ENCODE measurements around the gene CKM. TPM values are rescaled to one million over a fixed set of nuclear protein-coding genes. Genes with fewer than 3 reads are reported as not detected.

CKM gene
- total RNA-seq, 2 donors from 2014 or later: 2.7 to 3.7 TPM

GRCh38 chr19:45357445-45357783 is 34.7 kb upstream of the CKM start:
- H3K4me1 Mint-ChIP-seq: no peaks in the 10 kb centered on the region
- Histone ChIP-seq H3K27me3 (ENCODE audit: control insufficient read depth, insufficient read depth, low read length, poor library complexity, severe bottlenecking) (no peaks in the 10 kb centered on the region), H3K9ac (ENCODE audit: extremely low read depth, low read length, poor library complexity, severe bottlenecking) (no peak overlapping the region), H3K4me1 (ENCODE audit: control insufficient read depth, insufficient read depth, low read length) (no peaks in the 10 kb centered on the region), H3K9me3 (ENCODE audit: control insufficient read depth, low read length) (peaks cover 8% of the 10 kb centered on the region), H3K27ac (ENCODE audit: low read depth, low read length) (no peak overlapping the region), H3K36me3 (ENCODE audit: control insufficient read depth, insufficient read depth, low read length) (peaks cover 66% of the 10 kb centered on the region), H3K4me3 (ENCODE audit: low read length) (no peak overlapping the region)
- WGBS, 2 experiments (ENCODE audit: insufficient coverage in 1 of 2, insufficient read length in 1 of 2): 96 to 97% methylated on average over 6 to 11 of the region's 11 CpGs
- H3K9me3 Mint-ChIP-seq: no peaks in the 10 kb centered on the region
- H3K27me3 Mint-ChIP-seq (ENCODE audit: insufficient read depth): no peaks in the 10 kb centered on the region
- H3K4me3 Mint-ChIP-seq: no peak overlapping the region
- no peak overlapping the region for H3K27ac Mint-ChIP-seq
- TF ChIP-seq CTCF (conservative IDR thresholded peaks at IDR 0.05): no peak
- DNase-seq: no peak
- peaks cover 81% of the 10 kb centered on the region for H3K36me3 Mint-ChIP-seq (ENCODE audit: low read depth)

- Mint-ChIP-seq H3K4me1 (no peaks in the 10 kb centered on the region), H3K36me3 (ENCODE audit: low read depth) (peaks cover 77% of the 10 kb centered on the region), H3K27me3 (ENCODE audit: insufficient read depth) (no peaks in the 10 kb centered on the region), H3K27ac (no peak overlapping the region), H3K4me3 (no peak overlapping the region), H3K9me3 (no peaks in the 10 kb centered on the region)
- Histone ChIP-seq H3K4me1 (ENCODE audit: control insufficient read depth, insufficient read depth, low read length) (no peaks in the 10 kb centered on the region), H3K27ac (ENCODE audit: low read depth, low read length) (no peak overlapping the region), H3K27me3 (ENCODE audit: control insufficient read depth, insufficient read depth, low read length, poor library complexity, severe bottlenecking) (no peaks in the 10 kb centered on the region), H3K9me3 (ENCODE audit: control insufficient read depth, low read length) (peaks cover 8% of the 10 kb centered on the region), H3K9ac (ENCODE audit: extremely low read depth, low read length, poor library complexity, severe bottlenecking) (no peak overlapping the region), H3K4me3 (ENCODE audit: low read length) (no peak overlapping the region), H3K36me3 (ENCODE audit: control insufficient read depth, insufficient read depth, low read length) (peaks cover 68% of the 10 kb centered on the region)
- no peak for DNase-seq
- no peak for TF ChIP-seq CTCF (conservative IDR thresholded peaks at IDR 0.05)
- 92 to 97% methylated on average over 14 to 20 of the region's 20 CpGs for WGBS, 2 experiments (ENCODE audit: insufficient coverage in 1 of 2, insufficient read length in 1 of 2)
Observed at GRCh38 chr19:45356760-45357444, 34.2 kb upstream of the CKM start.

GRCh38 chr19:45355910-45356309 is 33.2 kb upstream of the CKM start:
- H3K27me3 ChIP-seq (ENCODE audit: control insufficient read depth, insufficient read depth, low read length, poor library complexity, severe bottlenecking): no peaks in the 10 kb centered on the region
- H3K4me3 ChIP-seq (ENCODE audit: low read length): no peak overlapping the region
- no peaks in the 10 kb centered on the region for H3K4me1 ChIP-seq (ENCODE audit: control insufficient read depth, insufficient read depth, low read length)
- peaks cover 71% of the 10 kb centered on the region for H3K36me3 Mint-ChIP-seq (ENCODE audit: low read depth)
- H3K27ac ChIP-seq (ENCODE audit: low read depth, low read length): no peak overlapping the region
- H3K36me3 ChIP-seq (ENCODE audit: control insufficient read depth, insufficient read depth, low read length): peaks cover 67% of the 10 kb centered on the region
- no peak for TF ChIP-seq CTCF (conservative IDR thresholded peaks at IDR 0.05)
- DNase-seq: no peak
- H3K27me3 Mint-ChIP-seq (ENCODE audit: insufficient read depth): no peaks in the 10 kb centered on the region
- peaks cover 8% of the 10 kb centered on the region for H3K9me3 ChIP-seq (ENCODE audit: control insufficient read depth, low read length)
- no peak overlapping the region for H3K4me3 Mint-ChIP-seq
- 96% methylated on average over 9 of the region's 9 CpGs for WGBS, 2 experiments (ENCODE audit: insufficient coverage in 1 of 2, insufficient read length in 1 of 2)
- no peak overlapping the region for H3K27ac Mint-ChIP-seq
- no peak overlapping the region for H3K9ac ChIP-seq (ENCODE audit: extremely low read depth, low read length, poor library complexity, severe bottlenecking)
- H3K4me1 Mint-ChIP-seq: no peaks in the 10 kb centered on the region
- no peaks in the 10 kb centered on the region for H3K9me3 Mint-ChIP-seq
